HG02938 (cell line): ENCODE measurements around the gene NUDT16L1.

Source experiments
- ATAC-seq: cut with Tn5 transposase; IDR thresholded peaks from one replicate; pipeline ENCODE4 v1.9.1; 2021; ENCODE audit warnings: mild to moderate bottlenecking, moderate library complexity; ENCODE audit not compliant: unreplicated experiment

Gene NUDT16L1

DNA sequence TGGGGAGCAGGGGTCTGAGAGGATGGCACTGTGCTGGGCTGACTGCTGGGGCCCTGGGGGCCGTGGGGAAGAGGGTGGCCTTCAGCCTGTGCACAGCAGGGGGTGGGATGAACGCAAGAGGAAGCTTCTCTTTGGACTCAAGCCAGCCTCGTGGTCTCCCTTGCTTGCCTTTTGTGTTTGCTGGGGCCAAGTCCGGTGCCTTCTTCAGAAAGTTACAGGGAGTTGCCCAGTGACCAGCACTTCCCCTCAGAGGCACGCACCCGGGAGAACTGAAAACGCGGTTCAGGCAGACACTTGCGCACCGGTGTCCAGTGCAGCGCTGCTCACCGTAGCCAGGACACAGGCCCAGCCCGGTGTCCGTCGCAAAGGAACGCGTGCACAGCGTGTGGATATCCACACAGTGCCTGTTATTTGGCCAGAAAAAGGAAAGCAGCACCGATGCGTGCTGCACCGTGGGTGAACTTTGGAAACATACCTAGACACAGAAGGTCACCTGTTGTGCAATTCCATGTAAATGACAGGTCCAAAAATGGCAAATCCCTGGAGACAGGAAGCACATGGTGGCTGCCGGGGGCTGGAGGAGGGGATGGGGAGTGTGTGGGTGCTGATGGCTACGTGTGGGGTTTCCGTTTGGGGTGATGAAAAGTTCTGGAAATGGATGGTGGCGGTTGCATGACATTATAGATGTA lies 29.4 kb upstream of the NUDT16L1 start:
- ATAC-seq: no peak

- ATAC-seq: no peak
Measured at GRCh38 chr16:4664538-4665418, 28.6 kb upstream of the NUDT16L1 start.

DNA sequence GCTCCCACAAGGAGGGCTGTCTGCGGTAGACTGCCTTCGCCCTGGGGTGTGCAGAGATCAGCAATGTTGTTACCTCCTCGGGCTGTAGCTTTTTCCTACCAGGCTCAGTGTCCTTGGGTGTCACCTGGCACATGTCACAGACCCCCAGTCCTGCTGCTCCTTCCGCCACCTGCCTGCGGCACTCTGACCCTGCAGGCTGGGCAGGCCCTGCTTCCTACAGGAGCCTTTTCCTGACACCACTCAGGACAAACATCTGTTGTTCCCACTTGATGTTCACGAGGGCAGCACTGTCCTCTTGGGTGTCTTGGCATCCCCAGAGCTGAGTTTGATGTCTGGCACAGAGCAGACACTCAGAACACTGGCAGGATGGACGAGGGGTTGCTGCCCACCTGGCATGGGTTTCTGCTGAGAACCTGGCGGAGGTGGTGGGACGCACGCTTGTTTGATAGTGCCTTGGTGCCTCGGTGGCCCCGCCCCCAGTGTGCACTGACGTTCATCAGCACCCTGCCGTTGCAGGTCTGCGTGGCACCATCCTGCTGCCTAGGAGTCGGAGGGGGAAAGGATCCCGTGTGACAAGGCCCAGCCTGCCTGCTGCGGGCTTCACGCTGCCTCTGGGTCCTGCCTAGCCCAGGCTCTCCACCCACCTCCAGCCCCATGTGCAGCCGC lies 26.7 kb upstream of the NUDT16L1 start:
- no peak for ATAC-seq

GRCh38 chr16:4667203-4667963 lies 26.0 kb upstream of the NUDT16L1 start:
- no peak for ATAC-seq

- ATAC-seq: no peak
Measured at GRCh38 chr16:4668313-4668960, 24.9 kb upstream of the NUDT16L1 start.

- ATAC-seq: no peak
Measured at GRCh38 chr16:4673387-4674046, 19.8 kb upstream of the NUDT16L1 start.

DNA sequence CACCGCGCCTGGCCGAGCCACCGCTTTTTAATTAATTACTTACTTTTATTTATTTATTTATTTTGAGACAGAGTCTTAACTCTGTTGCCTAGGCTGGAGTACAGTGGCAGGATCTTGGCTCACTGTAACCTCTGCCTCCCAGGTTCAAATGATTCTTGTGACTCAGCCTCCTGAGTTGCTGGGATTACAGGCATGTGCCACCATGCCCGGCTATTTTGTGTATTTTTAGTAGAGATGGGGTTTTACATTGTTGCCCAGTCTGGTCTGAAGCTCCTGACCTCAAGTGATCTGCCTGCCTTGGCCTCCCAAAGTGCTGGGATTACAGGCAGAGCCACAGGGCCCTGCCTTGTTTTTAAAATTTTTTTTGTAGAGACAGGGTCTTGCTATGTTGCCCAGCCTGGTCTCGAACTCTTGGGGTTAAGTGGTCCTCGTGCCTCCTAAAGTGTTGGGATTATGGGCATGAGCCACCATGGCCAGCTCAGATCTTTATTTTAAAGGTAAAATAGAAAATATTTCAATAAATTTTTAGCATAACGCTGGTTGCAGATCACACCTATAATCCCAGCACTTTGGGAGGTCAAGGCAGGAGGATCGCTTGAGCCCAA lies 18.3 kb upstream of the NUDT16L1 start:
- ATAC-seq: no peak

DNA sequence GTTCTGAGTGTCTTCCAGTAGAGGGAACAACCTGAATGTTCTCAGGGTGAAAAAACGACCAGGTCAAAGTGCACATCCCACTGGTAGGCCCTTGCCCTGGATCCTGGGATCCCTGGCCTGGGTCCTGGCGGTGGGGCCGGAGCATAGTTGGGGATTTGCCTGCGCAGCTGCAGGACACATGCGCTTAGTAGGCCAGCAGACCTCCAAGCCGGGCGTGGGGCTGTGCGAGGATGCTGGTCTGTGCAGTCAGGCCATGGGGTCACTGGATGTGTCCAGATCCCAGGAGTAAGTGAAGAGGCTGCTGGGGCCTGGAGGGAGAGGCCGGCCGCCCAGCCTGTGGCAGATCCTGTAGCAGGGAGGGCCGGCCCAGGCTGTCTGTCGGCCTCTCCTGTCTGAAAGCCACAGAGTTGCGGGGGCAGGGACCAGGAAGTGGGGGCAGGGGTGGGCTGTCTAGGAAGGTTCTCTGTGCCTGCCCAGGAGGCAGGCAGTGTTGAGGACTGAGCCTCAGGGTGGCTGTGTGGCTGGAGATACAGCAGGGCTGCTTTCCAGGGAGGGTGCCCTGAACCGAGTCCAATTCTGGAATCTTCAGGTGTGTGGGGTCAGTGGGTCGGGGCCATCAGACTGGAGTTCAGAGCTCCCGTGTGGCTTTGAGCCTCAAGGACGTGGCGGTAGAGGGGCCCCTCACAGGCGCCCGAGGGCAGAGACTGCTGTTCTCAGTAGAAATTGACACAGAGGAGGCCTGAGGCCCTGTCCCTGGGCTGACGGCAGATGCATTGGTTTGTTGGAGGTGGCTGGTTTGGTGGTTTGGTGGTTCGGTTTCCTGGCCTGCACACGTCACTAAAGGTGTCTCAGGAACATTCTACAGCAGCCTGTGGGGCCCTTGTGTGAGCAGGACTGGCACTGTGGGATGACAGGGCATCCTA lies 17.2 kb upstream of the NUDT16L1 start:
- no peak for ATAC-seq

- ATAC-seq: no peak
Measured at GRCh38 chr16:4676831-4677230, 16.5 kb upstream of the NUDT16L1 start.

- no peak for ATAC-seq
Measured at GRCh38 chr16:4677390-4677789, 16.0 kb upstream of the NUDT16L1 start.

- ATAC-seq: no peak
Measured at GRCh38 chr16:4677994-4678393, 15.4 kb upstream of the NUDT16L1 start.

DNA sequence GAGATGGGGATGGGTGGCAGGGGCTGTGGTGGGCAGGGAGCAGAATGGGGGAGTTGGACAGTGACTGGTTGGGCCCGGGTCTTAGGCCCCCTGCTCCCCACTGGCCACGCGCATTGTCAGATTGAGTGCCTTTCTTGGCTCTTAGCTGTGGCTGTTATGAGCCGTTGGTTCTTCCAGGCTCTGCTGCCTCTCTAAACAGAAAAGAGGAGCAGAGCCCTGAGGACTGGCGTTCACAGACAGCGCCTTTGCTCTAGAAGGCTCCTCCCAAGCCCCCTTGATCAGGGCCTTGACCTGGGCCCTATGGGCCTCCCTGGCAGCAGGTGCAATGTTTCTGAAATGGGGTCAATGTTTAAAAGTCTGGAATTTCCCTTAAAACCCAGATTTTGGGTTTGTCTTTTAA lies 14.8 kb upstream of the NUDT16L1 start:
- no peak for ATAC-seq

DNA sequence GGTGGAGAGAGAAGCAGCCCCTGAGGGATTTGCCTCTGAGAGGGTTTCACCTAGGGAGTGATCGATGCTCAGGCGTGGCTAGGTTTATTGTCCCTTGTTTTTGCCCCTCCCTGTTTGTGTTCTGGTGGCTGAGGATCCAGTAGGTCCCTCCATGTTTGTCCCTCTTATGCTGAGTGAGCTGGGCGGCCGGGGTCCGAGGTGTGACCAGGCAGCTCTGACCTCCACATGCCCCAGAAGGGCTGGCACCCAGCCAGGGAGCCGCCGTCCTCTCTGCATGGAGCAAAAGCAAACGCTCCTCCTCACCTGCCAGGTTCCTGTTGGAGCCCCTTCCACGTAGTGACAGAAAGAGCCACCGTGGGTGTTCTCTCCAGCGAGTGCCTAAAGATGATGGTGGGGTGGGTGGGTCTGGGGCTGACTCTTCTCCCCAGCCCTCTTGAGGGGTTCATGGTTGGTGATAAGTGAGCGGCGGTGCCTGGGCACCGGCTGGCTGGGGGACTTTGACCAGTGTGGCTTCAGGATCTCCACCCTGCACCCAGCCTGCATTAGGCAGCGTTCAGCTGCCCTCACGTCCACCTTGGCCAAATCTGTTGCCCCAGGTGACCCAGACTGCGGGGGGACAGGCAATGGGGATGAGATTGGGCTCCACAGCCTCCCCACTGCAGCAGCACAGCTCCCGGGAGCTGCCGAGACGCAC lies 14.1 kb upstream of the NUDT16L1 start:
- ATAC-seq: no peak

GRCh38 chr16:4679850-4680636 lies 13.3 kb upstream of the NUDT16L1 start:
- no peak for ATAC-seq

GRCh38 chr16:4680673-4681470 lies 12.5 kb upstream of the NUDT16L1 start:
- no peak for ATAC-seq

GRCh38 chr16:4681471-4682083 lies 11.8 kb upstream of the NUDT16L1 start:
- ATAC-seq: no peak
